AG10803 (cell line): ENCODE data around the gene NEXMIF.
"Not testable (repeated sequence)": the region's sequence is repeated elsewhere in the genome, so short reads cannot be mapped to it uniquely, and the experiment has no call there.

ENCODE experiments used
- DNase-seq: peaks from one replicate; pipeline ENCODE4 v3.0.0; 2010; ENCODE audit warnings: low read depth
- H3K4me3 ChIP-seq: 2 replicates; pipeline ENCODE4 v1.5.1; 2011; ENCODE audit warnings: mild to moderate bottlenecking, low read length, control low read depth
- CTCF ChIP-seq: conservative IDR thresholded peaks from 2 replicates; pipeline ENCODE4 v1.5.1; 2011; ENCODE audit warnings: mild to moderate bottlenecking, low read length, control low read depth, inconsistent platforms

NEXMIF gene

GRCh38 chrX:74788545-74789086 lies 136.6 kb downstream of the NEXMIF start:
- no peak for TF ChIP-seq CTCF
- no peak overlapping the region for H3K4me3 ChIP-seq
- no peak for DNase-seq

DNA sequence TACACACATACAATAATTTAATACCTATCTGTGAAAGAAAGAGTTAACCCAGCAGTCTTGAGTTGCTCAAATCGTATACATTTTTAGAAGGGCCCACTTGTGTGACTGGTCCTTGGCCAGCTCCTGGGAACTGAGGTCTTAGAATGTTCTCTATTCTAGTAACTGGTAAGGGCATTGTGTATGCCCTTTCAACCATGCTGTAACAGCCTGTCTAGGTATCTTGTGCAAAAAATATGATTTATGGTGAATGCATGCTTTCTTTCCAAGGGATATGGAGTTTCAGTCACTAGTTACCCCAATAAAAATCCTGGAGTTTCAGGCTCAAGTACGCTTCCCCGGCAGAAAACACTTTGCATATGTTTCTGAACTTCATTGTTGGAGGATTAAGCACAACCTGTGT lies 140.6 kb downstream of the NEXMIF start:
- no peak overlapping the region for H3K4me3 ChIP-seq
- TF ChIP-seq CTCF, result no peak

DNA sequence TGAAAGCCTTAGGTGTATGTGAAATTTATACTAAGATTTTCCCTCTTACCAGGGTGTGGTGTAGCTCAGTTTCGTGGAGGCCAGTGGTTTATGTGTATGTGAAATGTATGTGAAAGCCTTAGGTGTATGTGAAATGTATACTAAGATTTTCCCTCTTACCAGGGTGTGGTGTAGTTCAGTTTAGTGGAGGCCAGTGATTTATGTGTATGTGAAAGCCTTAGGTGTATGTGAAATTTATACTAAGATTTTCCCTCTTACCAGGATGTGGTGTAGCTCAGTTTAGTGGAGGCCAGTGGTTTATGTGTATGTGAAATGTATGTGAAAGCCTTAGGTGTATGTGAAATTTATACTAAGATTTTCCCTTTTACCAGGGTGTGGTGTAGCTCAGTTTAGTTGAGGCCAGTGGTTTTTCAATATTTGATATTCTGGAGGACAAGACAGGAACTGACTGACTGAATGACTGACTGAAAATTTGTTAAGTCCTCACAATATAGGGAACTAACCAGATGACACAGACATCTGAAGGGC lies 143.7 kb downstream of the NEXMIF start:
- no peak overlapping the region for H3K4me3 ChIP-seq
- no peak for TF ChIP-seq CTCF
- DNase-seq, result no peak

More for the DNA sequence above, 140.6 kb downstream of the NEXMIF start:
- DNase-seq, result no peak

DNA sequence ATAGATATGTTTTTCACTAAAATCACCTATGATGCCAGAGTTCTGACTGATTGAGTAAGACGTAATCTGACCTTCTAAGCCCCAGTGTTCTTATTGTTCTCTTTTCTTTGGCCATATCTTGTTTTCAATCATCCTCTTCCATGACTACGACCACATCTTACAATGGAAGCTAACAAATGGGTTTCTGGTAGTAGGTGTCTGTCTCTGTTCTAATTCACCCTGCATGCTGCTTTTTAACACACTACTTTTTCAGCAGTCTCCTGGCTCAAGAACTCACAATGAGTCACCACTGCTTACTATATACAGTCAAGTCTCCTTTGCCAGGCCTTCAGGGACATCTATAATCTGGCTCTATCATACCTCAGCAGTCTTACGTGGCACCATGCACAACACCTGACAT lies 146.1 kb downstream of the NEXMIF start:
- no peak for TF ChIP-seq CTCF
- H3K4me3 ChIP-seq, result no peak overlapping the region
- DNase-seq, result no peak

- no peak overlapping the region for H3K4me3 ChIP-seq
- no peak for DNase-seq
- no peak for TF ChIP-seq CTCF
These were observed 150.3 kb downstream of the NEXMIF start for GRCh38 chrX:74774988-74775387.

- no peak for DNase-seq
- TF ChIP-seq CTCF, result no peak
These were observed 188.8 kb downstream of the NEXMIF start for GRCh38 chrX:74736450-74736849.

GRCh38 chrX:74705269-74705668 lies 220.0 kb downstream of the NEXMIF start:
- TF ChIP-seq CTCF, result no peak

More at GRCh38 chrX:74736450-74736849, 188.8 kb downstream of the NEXMIF start:
- H3K4me3 ChIP-seq, result no peak overlapping the region

DNA sequence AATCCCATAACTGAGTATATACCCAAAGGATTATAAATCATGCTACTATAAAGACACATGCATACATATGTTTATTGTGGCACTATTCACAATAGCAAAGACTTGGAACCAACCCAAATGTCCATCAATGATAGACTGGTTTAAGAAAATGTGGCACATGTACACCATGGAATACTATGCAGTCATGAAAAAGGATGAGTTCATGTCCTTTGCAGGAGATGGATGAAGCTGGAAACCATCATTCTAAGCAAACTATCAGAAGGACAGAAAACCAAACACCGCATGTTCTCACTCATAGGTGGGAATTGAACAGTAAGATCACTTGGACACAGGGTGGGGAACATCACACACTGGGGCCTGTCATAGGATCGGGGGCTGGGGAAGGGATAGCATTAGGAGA lies 223.9 kb downstream of the NEXMIF start:
- H3K4me3 ChIP-seq, DNase-seq: not testable (repeated sequence)

More at GRCh38 chrX:74705269-74705668, 220.0 kb downstream of the NEXMIF start:
- DNase-seq, result no peak
- H3K4me3 ChIP-seq, result no peak overlapping the region
